K562 (cell line): ENCODE results near the gene EML3. TPM values are rescaled to one million over a fixed set of nuclear protein-coding genes. Genes with fewer than 3 reads are reported as not detected.

Experiments used
- ATF7 ChIP-seq: fragments of 450-650 bp; IDR thresholded peaks from 2 replicates; pipeline ENCODE4 v1.7.1; 2014; ENCODE audit warnings: mild to moderate bottlenecking, moderate library complexity
- BCOR ChIP-seq: fragments of 450-650 bp; IDR thresholded peaks from 2 replicates; pipeline ENCODE4 v1.6.1; 2016
- CC2D1A ChIP-seq: fragments of 450-650 bp; IDR thresholded peaks from 2 replicates; pipeline ENCODE4 v1.6.1; 2017; ENCODE audit warnings: mild to moderate bottlenecking
- CUX1 ChIP-seq: fragments of 200-800 bp; sonication (Bioruptor generic); IDR thresholded peaks from 2 replicates; pipeline ENCODE4 v1.6.1; 2016; ENCODE audit warnings: missing genetic modification characterization, missing compliant biosample characterization
- DIDO1 ChIP-seq: fragments of 450-650 bp; IDR thresholded peaks from 2 replicates; pipeline ENCODE4 v1.6.1; 2016; ENCODE audit warnings: low read depth, missing biosample characterization, missing genetic modification characterization
- EGR1 ChIP-seq: fragments of 450-650 bp; conservative IDR thresholded peaks from 2 replicates; pipeline ENCODE4 v1.6.1; 2017; ENCODE audit warnings: mild to moderate bottlenecking
- GATAD2B ChIP-seq: fragments of 450-650 bp; IDR thresholded peaks from 2 replicates; pipeline ENCODE4 v1.6.1; 2017; ENCODE audit warnings: mild to moderate bottlenecking, borderline replicate concordance
- HEY1 ChIP-seq: fragments of 250-450 bp; sonication (Bioruptor Pico); IDR thresholded peaks from 2 replicates; pipeline ENCODE4 v1.5.0; 2020; ENCODE audit warnings: mild to moderate bottlenecking, moderate library complexity, borderline replicate concordance
- ILK ChIP-seq: fragments of 450-650 bp; IDR thresholded peaks from 2 replicates; pipeline ENCODE4 v1.6.1; 2016; ENCODE audit warnings: missing genetic modification characterization, low read depth, mild to moderate bottlenecking, missing compliant biosample characterization, moderate library complexity, borderline replicate concordance
- IRF9 ChIP-seq: fragments of 450-650 bp; IDR thresholded peaks from 2 replicates; pipeline ENCODE4 v1.6.1; 2016; ENCODE audit warnings: missing biosample characterization, missing genetic modification characterization
- JUND ChIP-seq, 2 experiments: IDR thresholded peaks; 2 replicates in 1 of 2; 3 replicates in 1 of 2; pipeline ENCODE4 v1.6.1; 2011; ENCODE audit warnings: borderline replicate concordance in 2 of 2, low read depth in 2 of 2, low read length in 2 of 2, improper control_type of control experiment in 1 of 2, missing biosample characterization in 1 of 2, missing genetic modification characterization in 1 of 2, missing genetic modification reagents in 1 of 2
- MEF2D ChIP-seq: conservative IDR thresholded peaks from 2 replicates; pipeline ENCODE4 v1.6.1; 2016; ENCODE audit warnings: low read depth, missing genetic modification characterization, missing compliant biosample characterization
- NFYB ChIP-seq: IDR thresholded peaks from 2 replicates; pipeline ENCODE4 v1.6.1; 2011; ENCODE audit warnings: mild to moderate bottlenecking, moderate library complexity; ENCODE audit not compliant: insufficient read length; ENCODE audit errors: extremely low read depth
- NR2C2 ChIP-seq, 2 experiments: fragments of 200-800 bp in 1 of 2; sonication (Bioruptor generic) in 1 of 2; sonication (generic) in 1 of 2; formaldehyde crosslinking in 1 of 2; IDR thresholded peaks; 2 replicates each; pipeline versions ENCODE4 v1.6.1 to v1.8.0; 2016 to 2022; ENCODE audit warnings: mild to moderate bottlenecking in 1 of 2, missing compliant biosample characterization in 1 of 2, missing genetic modification characterization in 1 of 2, missing genetic modification reagents in 1 of 2
- PTBP1 ChIP-seq: fragments of 200-400 bp; formaldehyde crosslinking; IDR thresholded peaks from 2 replicates; pipeline ENCODE4 v1.6.1; 2017; ENCODE audit warnings: low read depth, low read length
- TAF1 ChIP-seq: IDR thresholded peaks from 2 replicates; pipeline ENCODE4 v1.6.1; 2011; ENCODE audit warnings: mild to moderate bottlenecking, low read length, moderate library complexity; ENCODE audit not compliant: insufficient read depth, control insufficient read depth, severe bottlenecking; ENCODE audit errors: extremely low read depth
- U2AF1 ChIP-seq: fragments of 200-400 bp; formaldehyde crosslinking; optimal IDR thresholded peaks from 2 replicates; pipeline ENCODE3; 2017; ENCODE audit warnings: mild to moderate bottlenecking, low read depth, low read length, moderate library complexity
- ZBTB17 ChIP-seq: fragments of 450-650 bp; formaldehyde crosslinking; IDR thresholded peaks from 2 replicates; pipeline ENCODE4 v1.4.0; 2020; ENCODE audit warnings: mild to moderate bottlenecking
- ZC3H4 ChIP-seq: sonication (generic); formaldehyde crosslinking; IDR thresholded peaks from 2 replicates; pipeline ENCODE4 v1.9.0; 2021; ENCODE audit warnings: missing genetic modification reagents, borderline replicate concordance
- ZNF165 ChIP-seq: fragments of 250-450 bp; sonication (Bioruptor Pico); IDR thresholded peaks from 2 replicates; pipeline ENCODE4 v1.4.0; 2020; ENCODE audit warnings: borderline replicate concordance
- polyA plus RNA-seq, 8 experiments: library from polyadenylated mRNA; depleted of rRNA in 4 of 8; stranded (reverse) in 5 of 8; unstranded in 3 of 8; fragments of >200 nt; fragmentation: Nextera tagmentation in 2 of 8; fragmentation: Illumina TruSeq in 1 of 8; extraction: Ambion mirVana in 2 of 8; extraction: Trizol in 1 of 8; gene quantifications; 2 replicates each; pipeline versions ENCODE4 v1.2.1 to v1.2.3, GENCODE V29; 2011 to 2014; ENCODE audit warnings: inconsistent platforms in 1 of 8, missing spikeins in 1 of 8
- total RNA-seq, 7 experiments: library from RNA; depleted of rRNA in 6 of 7; stranded (reverse); fragments of >200 nt in 6 of 7; fragmentation: Illumina TruSeq in 2 of 7; extraction: Trizol in 2 of 7; gene quantifications; 2 replicates each; pipeline versions ENCODE4 v1.2.1 to v1.2.3, GENCODE V29; 2011 to 2021; ENCODE audit warnings: low replicate concordance in 1 of 7

Gene EML3
- total and polyA plus RNA-seq, 9 of the 15 experiments (the other 6 are each of a cell fraction or from before 2014, with no cell fraction given), result 0.32 to 90.5 (median 26.4) TPM

GRCh38 chr11:62645946-62646824 lies 33.6 kb upstream of the EML3 start, which contains the start of gene GANAB (continued):
- no peak for TF ChIP-seq JUND (IDR thresholded peaks at IDR 0.05; ENCODE audit: borderline replicate concordance, low read depth, low read length)
- peak; percentile 14; the same call in 1 of the 3 replicates for TF ChIP-seq JUND (tag; IDR thresholded peaks at IDR 0.05; ENCODE audit: borderline replicate concordance, low read depth, low read length)
- TF ChIP-seq ZNF165 (CRISPR knock-in tag), result no peak
- no peak for TF ChIP-seq ILK
- TF ChIP-seq ZBTB17 (CRISPR knock-in tag), result 0 out of 2 replicates have a peak, but pooled peaks have one; percentile 66
- peak; percentile 97 for TF ChIP-seq TAF1
- TF ChIP-seq U2AF1, result peak; percentile 58
- TF ChIP-seq ATF7, result peak; percentile 68; the same call in 1 of the 2 replicates
- TF ChIP-seq CUX1 (CRISPR knock-in tag), result no peak
- no peak for TF ChIP-seq GATAD2B
- no peak for TF ChIP-seq IRF9 (tag)
- TF ChIP-seq EGR1, result peak; percentile 97
- peak; percentile 97 for TF ChIP-seq NR2C2 (CRISPR knock-in tag; IDR thresholded peaks at IDR 0.05)
- peak; percentile 99 for TF ChIP-seq NR2C2 (tag; IDR thresholded peaks at IDR 0.05)
- no peak for TF ChIP-seq PTBP1
- 0 out of 2 replicates have a peak, but pooled peaks have one; percentile 36 for TF ChIP-seq ZC3H4 (CRISPR knock-in tag)
- TF ChIP-seq CC2D1A, result peak; percentile 22; the same call in 1 of the 2 replicates
- TF ChIP-seq BCOR, result no peak
- peak; percentile 45; the same call in 1 of the 2 replicates for TF ChIP-seq DIDO1
- peak; percentile 42; the same call in 1 of the 2 replicates for TF ChIP-seq HEY1
- TF ChIP-seq NFYB, result peak; percentile 56
- TF ChIP-seq MEF2D (tag), result no peak; the same call in 1 of the 2 replicates
